NB4 (cell line): ENCODE measurements around the gene ST6GALNAC1.

Experiments used
- CTCF ChIP-seq: IDR thresholded peaks from one replicate; pipeline ENCODE4 v1.5.1; 2012; ENCODE audit warnings: low read depth, low read length
- POLR2A ChIP-seq: IDR thresholded peaks from 2 replicates; pipeline ENCODE4 v1.6.1; 2011; ENCODE audit warnings: mild to moderate bottlenecking; ENCODE audit not compliant: insufficient read length; ENCODE audit errors: extremely low read depth
- TF ChIP-seq, protein P1 (sequence below): IDR thresholded peaks from 2 replicates; pipeline ENCODE4 v1.6.1; 2011; ENCODE audit warnings: low read depth, low read length

DNA sequence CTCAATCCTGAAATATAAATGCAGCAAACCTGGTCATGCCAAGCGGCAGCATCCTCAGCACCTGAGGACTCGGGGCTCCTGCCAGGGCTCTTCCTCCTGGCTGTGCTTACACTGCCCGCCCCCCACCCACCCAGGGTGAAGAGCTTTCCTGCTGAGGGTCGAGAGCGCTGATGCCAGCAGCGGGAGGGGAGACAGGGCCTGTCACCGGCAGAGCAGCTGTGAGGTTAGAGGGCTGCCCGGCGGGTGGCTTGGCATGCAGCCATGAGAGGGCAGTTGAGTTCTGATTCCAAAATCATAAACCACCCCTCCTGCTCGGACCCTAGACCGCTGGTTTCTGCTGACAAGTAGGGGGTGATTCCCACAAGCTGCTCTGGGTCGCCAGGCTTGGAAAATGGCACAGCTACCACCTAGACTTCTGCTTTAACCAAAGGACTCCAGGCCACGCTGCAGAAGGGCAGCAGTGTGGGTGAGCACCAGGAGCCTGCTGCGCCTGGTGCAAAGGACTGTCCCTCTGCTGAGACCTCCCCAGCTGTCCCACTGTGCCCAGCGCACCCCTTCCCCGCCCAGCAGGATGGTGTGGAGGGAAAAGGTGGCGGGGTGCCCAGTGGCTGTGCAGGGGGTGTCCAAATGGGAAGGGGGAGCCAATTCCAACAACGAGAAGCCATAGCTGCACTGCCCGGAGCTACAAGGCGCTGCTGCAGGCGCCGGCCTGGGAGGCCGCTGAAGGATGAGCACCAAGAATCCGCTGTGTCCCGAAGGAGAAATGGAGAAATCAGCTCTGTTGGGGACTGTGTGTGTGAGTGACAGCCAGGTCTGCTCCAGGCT, 40.6 kb upstream of the ST6GALNAC1 start:
- TF ChIP-seq CTCF (no peak), POLR2A (no peak)
- TF ChIP-seq, protein P1, sequence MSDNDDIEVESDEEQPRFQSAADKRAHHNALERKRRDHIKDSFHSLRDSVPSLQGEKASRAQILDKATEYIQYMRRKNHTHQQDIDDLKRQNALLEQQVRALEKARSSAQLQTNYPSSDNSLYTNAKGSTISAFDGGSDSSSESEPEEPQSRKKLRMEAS: no peak
